ENCODE results near the gene SPAG17.

SPAG17 gene

GRCh38 chr1:118090130-118090529, 94.9 kb downstream of the SPAG17 start:
- no peak for DNase-seq (ENCODE audit: low spot score)
- POLR2A ChIA-PET (ENCODE audit: low non-redundant PET): no interaction called here
- H3K27ac ChIP-seq: no peak overlapping the region
- no peak for TF ChIP-seq CTCF (conservative IDR thresholded peaks at IDR 0.05; ENCODE audit: low read depth)
- CTCF ChIA-PET: interaction anchor here (0.6 kb wide), 1 partner anchor 10 kb away, joined by 3 read pairs; no protein-coding TSS in a partner anchor

GRCh38 chr1:118085365-118085764, 99.7 kb downstream of the SPAG17 start:
- DNase-seq (ENCODE audit: low spot score): no peak
- ChIA-PET POLR2A (ENCODE audit: low non-redundant PET) (no interaction called here), CTCF (no interaction called here)
- TF ChIP-seq CTCF (conservative IDR thresholded peaks at IDR 0.05; ENCODE audit: low read depth): no peak
- H3K27ac ChIP-seq: no peak overlapping the region

- no peak for TF ChIP-seq CTCF (conservative IDR thresholded peaks at IDR 0.05; ENCODE audit: low read depth)
- no peak overlapping the region for H3K27ac ChIP-seq
- ChIA-PET POLR2A (ENCODE audit: low non-redundant PET) (no interaction called here), CTCF (interaction anchor here (0.5 kb wide), 1 partner anchor 544 kb away, joined by 3 read pairs; no protein-coding TSS in a partner anchor)
- DNase-seq (ENCODE audit: low spot score): no peak
Observed at GRCh38 chr1:118084400-118084799, 100.6 kb downstream of the SPAG17 start.

DNA sequence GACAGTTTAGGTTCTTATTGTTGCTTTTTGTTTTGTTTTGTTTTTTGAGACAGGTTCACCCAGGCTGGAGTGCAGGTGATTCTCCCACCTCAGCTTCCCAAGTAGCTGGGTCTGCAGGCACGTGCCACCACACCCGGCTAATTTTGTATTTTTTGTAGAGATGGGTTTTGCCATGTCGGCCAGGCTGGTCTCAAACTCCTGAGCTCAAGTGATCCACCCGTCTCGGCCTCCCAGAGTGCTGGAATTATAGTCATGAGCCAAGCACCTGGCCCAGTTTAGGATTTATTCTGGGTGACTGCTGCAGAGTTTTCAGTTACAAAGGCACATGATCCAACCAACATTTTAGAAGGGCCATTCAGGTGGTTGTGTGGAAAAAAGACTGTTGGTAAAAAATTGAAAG, 102.0 kb downstream of the SPAG17 start:
- H3K27ac ChIP-seq: no peak overlapping the region
- DNase-seq (ENCODE audit: low spot score): no peak
- no peak for TF ChIP-seq CTCF (conservative IDR thresholded peaks at IDR 0.05; ENCODE audit: low read depth)
- ChIA-PET POLR2A (ENCODE audit: low non-redundant PET) (no interaction called here), CTCF (interaction anchor here (0.7 kb wide), 1 partner anchor 399 kb away, joined by 4 read pairs; no protein-coding TSS in a partner anchor)

DNA sequence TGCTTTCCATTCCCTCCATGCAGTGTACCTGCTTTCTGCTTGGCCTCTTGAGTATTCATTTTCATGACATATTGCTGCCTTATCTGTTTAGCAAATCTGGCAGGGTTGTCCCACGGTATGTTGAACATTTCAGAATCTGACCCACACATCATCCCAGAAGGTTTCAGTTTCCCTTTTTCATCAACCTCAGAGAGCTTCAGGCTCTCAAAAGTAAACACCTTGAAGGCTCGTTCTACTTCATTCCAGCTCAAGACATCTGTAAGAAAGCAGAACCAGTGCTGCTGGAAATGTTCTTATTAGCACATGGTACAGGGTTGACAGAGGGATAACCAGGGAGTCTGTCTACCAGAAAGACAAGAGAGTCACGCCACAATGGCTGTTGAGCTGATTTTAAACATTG, 103.6 kb downstream of the SPAG17 start:
- no peak overlapping the region for H3K27ac ChIP-seq
- ChIA-PET CTCF (no interaction called here), POLR2A (ENCODE audit: low non-redundant PET) (interaction anchor here (0.6 kb wide), 1 partner anchor 1435 kb away, joined by 3 read pairs; no protein-coding TSS in a partner anchor)
- DNase-seq (ENCODE audit: low spot score): no peak
- no peak for TF ChIP-seq CTCF (conservative IDR thresholded peaks at IDR 0.05; ENCODE audit: low read depth)

- ChIA-PET POLR2A (ENCODE audit: low non-redundant PET) (no interaction called here), CTCF (interaction anchor here (0.6 to 1.2 kb wide), 7 partner anchors 18 to 1242 kb away, joined by 3 to 5 read pairs (median 4); no protein-coding TSS in a partner anchor)
- no peak overlapping the region for H3K27ac ChIP-seq
- peak; percentile 9 for DNase-seq (ENCODE audit: low spot score)
- peak; percentile 31; the same call in 1 of the 2 replicates for TF ChIP-seq CTCF (conservative IDR thresholded peaks at IDR 0.05; ENCODE audit: low read depth)
Observed at GRCh38 chr1:118077331-118078045, 107.5 kb downstream of the SPAG17 start.
